PFSK-1 (cell line): ENCODE data around the gene IGF2BP3.

Source experiments
- POLR2AphosphoS5 ChIP-seq: IDR thresholded peaks from 2 replicates; pipeline ENCODE4 v1.6.1; 2012; ENCODE audit warnings: low read depth, mild to moderate bottlenecking, control low read depth, low read length, moderate library complexity
- TAF1 ChIP-seq: IDR thresholded peaks from 2 replicates; pipeline ENCODE4 v1.6.1; 2012; ENCODE audit warnings: low read length, control low read depth, borderline replicate concordance; ENCODE audit not compliant: insufficient read depth
- TF ChIP-seq, protein P1 (sequence below), 2 experiments: IDR thresholded peaks; 2 replicates each; pipeline versions ENCODE4 v1.6.1 to v1.8.0; 2011 to 2012; ENCODE audit warnings: low read depth in 2 of 2, low read length in 2 of 2, control low read depth in 1 of 2, inconsistent platforms in 1 of 2, mild to moderate bottlenecking in 1 of 2, moderate library complexity in 1 of 2; ENCODE audit not compliant: insufficient read depth in 1 of 2

DNA sequence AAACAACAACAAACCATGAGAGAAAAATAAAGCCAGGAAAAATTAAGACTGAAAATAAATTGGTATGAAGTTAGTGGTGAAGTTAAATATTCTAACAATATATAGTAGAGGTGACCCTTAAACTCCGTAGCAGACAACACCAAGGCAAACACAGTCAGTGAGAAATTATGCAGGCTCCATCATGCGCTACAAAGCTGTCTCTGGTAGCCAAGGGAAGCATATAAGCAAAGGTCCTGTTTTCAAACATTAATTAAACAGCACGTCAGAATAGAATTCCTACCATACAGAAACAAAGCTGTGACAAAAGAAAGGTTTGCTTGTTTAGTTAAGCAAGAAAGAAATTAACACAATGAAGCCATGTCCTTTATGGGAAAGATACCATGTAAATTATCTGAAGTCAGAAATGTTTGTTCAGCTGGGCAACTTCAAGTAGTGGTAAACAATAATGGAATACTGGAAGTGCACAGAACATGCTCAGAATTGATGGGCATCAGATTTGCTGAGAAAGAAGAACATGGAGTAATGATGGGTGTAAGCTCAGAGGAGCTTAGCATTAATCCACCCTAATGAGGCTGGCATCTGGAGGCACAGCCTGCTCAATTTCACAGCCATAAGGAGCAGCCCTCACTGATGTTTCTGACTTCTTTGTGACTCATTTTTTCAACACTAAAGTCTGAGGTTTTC, 75.7 kb downstream of the IGF2BP3 start:
- TF ChIP-seq TAF1 (no peak), POLR2AphosphoS5 (no peak)
- TF ChIP-seq, protein P1, sequence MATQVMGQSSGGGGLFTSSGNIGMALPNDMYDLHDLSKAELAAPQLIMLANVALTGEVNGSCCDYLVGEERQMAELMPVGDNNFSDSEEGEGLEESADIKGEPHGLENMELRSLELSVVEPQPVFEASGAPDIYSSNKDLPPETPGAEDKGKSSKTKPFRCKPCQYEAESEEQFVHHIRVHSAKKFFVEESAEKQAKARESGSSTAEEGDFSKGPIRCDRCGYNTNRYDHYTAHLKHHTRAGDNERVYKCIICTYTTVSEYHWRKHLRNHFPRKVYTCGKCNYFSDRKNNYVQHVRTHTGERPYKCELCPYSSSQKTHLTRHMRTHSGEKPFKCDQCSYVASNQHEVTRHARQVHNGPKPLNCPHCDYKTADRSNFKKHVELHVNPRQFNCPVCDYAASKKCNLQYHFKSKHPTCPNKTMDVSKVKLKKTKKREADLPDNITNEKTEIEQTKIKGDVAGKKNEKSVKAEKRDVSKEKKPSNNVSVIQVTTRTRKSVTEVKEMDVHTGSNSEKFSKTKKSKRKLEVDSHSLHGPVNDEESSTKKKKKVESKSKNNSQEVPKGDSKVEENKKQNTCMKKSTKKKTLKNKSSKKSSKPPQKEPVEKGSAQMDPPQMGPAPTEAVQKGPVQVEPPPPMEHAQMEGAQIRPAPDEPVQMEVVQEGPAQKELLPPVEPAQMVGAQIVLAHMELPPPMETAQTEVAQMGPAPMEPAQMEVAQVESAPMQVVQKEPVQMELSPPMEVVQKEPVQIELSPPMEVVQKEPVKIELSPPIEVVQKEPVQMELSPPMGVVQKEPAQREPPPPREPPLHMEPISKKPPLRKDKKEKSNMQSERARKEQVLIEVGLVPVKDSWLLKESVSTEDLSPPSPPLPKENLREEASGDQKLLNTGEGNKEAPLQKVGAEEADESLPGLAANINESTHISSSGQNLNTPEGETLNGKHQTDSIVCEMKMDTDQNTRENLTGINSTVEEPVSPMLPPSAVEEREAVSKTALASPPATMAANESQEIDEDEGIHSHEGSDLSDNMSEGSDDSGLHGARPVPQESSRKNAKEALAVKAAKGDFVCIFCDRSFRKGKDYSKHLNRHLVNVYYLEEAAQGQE (IDR thresholded peaks at IDR 0.05; ENCODE audit: insufficient read depth in 1 of 2, low read depth in 2 of 2, low read length in 2 of 2), result no peak
